HEK293 (cell line): ENCODE results near the gene ZNF446.

Source experiments
- FEZF1 ChIP-seq: fragments of 450-650 bp; formaldehyde crosslinking; IDR thresholded peaks from 2 replicates; pipeline ENCODE4 v1.5.1; 2016; ENCODE audit warnings: missing biosample characterization, missing genetic modification characterization
- GLI4 ChIP-seq: fragments of 450-650 bp; formaldehyde crosslinking; IDR thresholded peaks from 2 replicates; pipeline ENCODE4 v1.5.1; 2016; ENCODE audit warnings: missing biosample characterization, missing genetic modification characterization
- OSR2 ChIP-seq: fragments of 450-650 bp; formaldehyde crosslinking; IDR thresholded peaks from 2 replicates; pipeline ENCODE4 v1.5.1; 2016; ENCODE audit warnings: missing biosample characterization, missing genetic modification characterization
- SCRT1 ChIP-seq: fragments of 450-650 bp; formaldehyde crosslinking; IDR thresholded peaks from 2 replicates; pipeline ENCODE4 v1.5.1; 2016; ENCODE audit warnings: missing biosample characterization, missing genetic modification characterization, borderline replicate concordance
- SP2 ChIP-seq: fragments of 450-650 bp; formaldehyde crosslinking; IDR thresholded peaks from 2 replicates; pipeline ENCODE4 v1.5.1; 2016; ENCODE audit warnings: missing biosample characterization, missing genetic modification characterization
- SP3 ChIP-seq: fragments of 450-650 bp; formaldehyde crosslinking; IDR thresholded peaks from 2 replicates; pipeline ENCODE4 v1.5.1; 2016; ENCODE audit warnings: missing biosample characterization, missing genetic modification characterization
- ZBTB48 ChIP-seq: fragments of 450-650 bp; formaldehyde crosslinking; IDR thresholded peaks from 2 replicates; pipeline ENCODE4 v1.5.1; 2016; ENCODE audit warnings: missing biosample characterization, missing genetic modification characterization
- ZFP3 ChIP-seq: fragments of 450-650 bp; formaldehyde crosslinking; IDR thresholded peaks from 2 replicates; pipeline ENCODE4 v1.5.1; 2016; ENCODE audit warnings: low read depth, missing biosample characterization, missing genetic modification characterization
- ZNF223 ChIP-seq: fragments of 450-650 bp; formaldehyde crosslinking; IDR thresholded peaks from 2 replicates; pipeline ENCODE4 v1.5.1; 2016; ENCODE audit warnings: missing biosample characterization, missing genetic modification characterization
- ZNF248 ChIP-seq: fragments of 450-650 bp; formaldehyde crosslinking; IDR thresholded peaks from 2 replicates; pipeline ENCODE4 v1.5.1; 2017; ENCODE audit warnings: missing biosample characterization, missing genetic modification characterization
- ZNF266 ChIP-seq: fragments of 450-650 bp; formaldehyde crosslinking; IDR thresholded peaks from 2 replicates; pipeline ENCODE4 v1.5.1; 2016; ENCODE audit warnings: missing biosample characterization, missing genetic modification characterization, low read depth
- ZNF274 ChIP-seq, 2 experiments: fragments of 200-500 bp in 1 of 2; fragments of 450-650 bp in 1 of 2; sonication (Bioruptor generic) in 1 of 2; formaldehyde crosslinking in 1 of 2; IDR thresholded peaks; 2 replicates each; pipeline versions ENCODE4 v1.5.1 to v1.6.1; 2014 to 2016; ENCODE audit warnings: borderline replicate concordance in 1 of 2, inconsistent platforms in 1 of 2, low read length in 1 of 2, missing biosample characterization in 1 of 2, missing genetic modification characterization in 1 of 2
- ZNF350 ChIP-seq: fragments of 450-650 bp; formaldehyde crosslinking; IDR thresholded peaks from 2 replicates; pipeline ENCODE4 v1.5.0; 2017; ENCODE audit warnings: missing biosample characterization, mild to moderate bottlenecking, missing genetic modification characterization
- ZNF423 ChIP-seq: fragments of 450-650 bp; formaldehyde crosslinking; IDR thresholded peaks from 2 replicates; pipeline ENCODE4 v1.5.1; 2016; ENCODE audit warnings: missing biosample characterization, missing genetic modification characterization
- ZNF449 ChIP-seq: fragments of 450-650 bp; formaldehyde crosslinking; IDR thresholded peaks from 2 replicates; pipeline ENCODE4 v1.5.1; 2017; ENCODE audit warnings: missing biosample characterization, mild to moderate bottlenecking, missing genetic modification characterization, moderate library complexity
- ZNF473 ChIP-seq: fragments of 450-650 bp; formaldehyde crosslinking; IDR thresholded peaks from 2 replicates; pipeline ENCODE4 v1.5.1; 2017; ENCODE audit warnings: missing biosample characterization, missing genetic modification characterization
- ZNF48 ChIP-seq: fragments of 450-650 bp; formaldehyde crosslinking; IDR thresholded peaks from 2 replicates; pipeline ENCODE4 v1.5.1; 2016; ENCODE audit warnings: missing biosample characterization, missing genetic modification characterization
- ZNF501 ChIP-seq: fragments of 450-650 bp; formaldehyde crosslinking; IDR thresholded peaks from 2 replicates; pipeline ENCODE4 v1.5.1; 2016; ENCODE audit warnings: missing biosample characterization, missing genetic modification characterization
- ZNF571 ChIP-seq: fragments of 450-650 bp; formaldehyde crosslinking; IDR thresholded peaks from 2 replicates; pipeline ENCODE4 v1.5.0; 2017; ENCODE audit warnings: missing biosample characterization, missing genetic modification characterization
- ZNF677 ChIP-seq: fragments of 450-650 bp; IDR thresholded peaks from 2 replicates; pipeline ENCODE4 v1.5.0; 2018; ENCODE audit warnings: missing biosample characterization, mild to moderate bottlenecking, missing genetic modification characterization, moderate library complexity
- ZNF701 ChIP-seq: fragments of 450-650 bp; formaldehyde crosslinking; IDR thresholded peaks from 2 replicates; pipeline ENCODE4 v1.5.1; 2016; ENCODE audit warnings: missing biosample characterization, missing genetic modification characterization
- ZNF707 ChIP-seq: fragments of 450-650 bp; formaldehyde crosslinking; IDR thresholded peaks from 2 replicates; pipeline ENCODE4 v1.5.1; 2016; ENCODE audit warnings: missing biosample characterization, missing genetic modification characterization
- ZNF768 ChIP-seq: fragments of 450-650 bp; formaldehyde crosslinking; IDR thresholded peaks from 2 replicates; pipeline ENCODE4 v1.5.1; 2018; ENCODE audit warnings: missing biosample characterization, mild to moderate bottlenecking, missing genetic modification characterization
- ZNF843 ChIP-seq: fragments of 450-650 bp; formaldehyde crosslinking; IDR thresholded peaks from 2 replicates; pipeline ENCODE4 v1.5.1; 2016; ENCODE audit warnings: missing biosample characterization, missing genetic modification characterization
- ZSCAN23 ChIP-seq: fragments of 450-650 bp; formaldehyde crosslinking; IDR thresholded peaks from 2 replicates; pipeline ENCODE4 v1.5.1; 2016; ENCODE audit warnings: missing biosample characterization, missing genetic modification characterization
- ZSCAN4 ChIP-seq: fragments of 450-650 bp; formaldehyde crosslinking; IDR thresholded peaks from 2 replicates; pipeline ENCODE4 v1.5.1; 2017; ENCODE audit warnings: missing biosample characterization, missing genetic modification characterization
- TF ChIP-seq, protein P1 (sequence below): fragments of 450-650 bp; formaldehyde crosslinking; IDR thresholded peaks from 2 replicates; pipeline ENCODE4 v1.5.1; 2016; ENCODE audit warnings: missing biosample characterization, missing genetic modification characterization
- TF ChIP-seq, protein P2 (sequence below): fragments of 450-650 bp; IDR thresholded peaks from 2 replicates; pipeline ENCODE4 v1.5.1; 2018; ENCODE audit warnings: missing biosample characterization, missing genetic modification characterization
- TF ChIP-seq, protein P3 (sequence below): fragments of 450-650 bp; formaldehyde crosslinking; IDR thresholded peaks from 2 replicates; pipeline ENCODE4 v1.5.1; 2016; ENCODE audit warnings: missing biosample characterization, missing genetic modification characterization

Gene ZNF446

DNA sequence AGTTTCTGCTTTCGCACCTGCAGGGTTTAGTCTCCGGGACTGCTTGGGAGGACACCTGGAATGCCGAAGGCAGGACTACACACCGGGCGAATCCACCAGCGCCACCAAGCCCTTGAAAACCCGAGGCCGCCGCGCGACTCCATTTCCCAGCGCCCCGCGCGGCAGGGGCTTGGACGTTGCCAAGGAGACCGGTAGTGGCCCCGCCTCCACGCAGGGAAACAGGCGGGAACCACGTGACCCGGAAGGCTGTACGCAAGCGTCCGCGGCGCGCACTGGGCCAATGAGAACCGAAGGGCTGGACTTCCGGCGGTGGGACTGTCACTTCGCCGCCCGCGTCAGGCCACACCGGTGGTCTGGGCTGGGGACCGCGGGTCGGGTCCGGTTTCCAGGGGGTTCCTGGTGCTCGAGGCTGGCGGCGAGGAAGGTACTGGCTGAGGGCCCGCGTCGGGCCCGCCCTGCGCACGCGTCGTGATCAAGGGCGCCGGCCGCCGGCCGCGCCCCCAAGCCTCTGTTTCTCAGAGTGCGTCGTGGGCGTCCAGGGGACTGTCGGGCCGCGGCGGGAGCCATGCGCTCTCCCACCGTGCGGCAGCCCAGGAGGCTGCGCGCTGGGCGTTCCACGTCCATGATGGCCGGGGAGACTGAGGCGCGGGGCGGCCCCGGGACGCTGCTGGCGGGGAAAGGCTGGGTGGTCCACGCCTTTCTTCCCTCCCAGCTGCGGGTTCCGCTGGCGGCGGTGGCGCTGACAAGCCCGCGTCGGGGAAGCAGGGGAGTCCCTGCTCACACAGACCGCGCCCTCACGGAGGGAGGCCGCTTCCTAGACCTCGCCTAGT is 9.2 kb upstream of the ZNF446 start, which contains the start of gene ZNF324 (continued):
- TF ChIP-seq, protein P1, sequence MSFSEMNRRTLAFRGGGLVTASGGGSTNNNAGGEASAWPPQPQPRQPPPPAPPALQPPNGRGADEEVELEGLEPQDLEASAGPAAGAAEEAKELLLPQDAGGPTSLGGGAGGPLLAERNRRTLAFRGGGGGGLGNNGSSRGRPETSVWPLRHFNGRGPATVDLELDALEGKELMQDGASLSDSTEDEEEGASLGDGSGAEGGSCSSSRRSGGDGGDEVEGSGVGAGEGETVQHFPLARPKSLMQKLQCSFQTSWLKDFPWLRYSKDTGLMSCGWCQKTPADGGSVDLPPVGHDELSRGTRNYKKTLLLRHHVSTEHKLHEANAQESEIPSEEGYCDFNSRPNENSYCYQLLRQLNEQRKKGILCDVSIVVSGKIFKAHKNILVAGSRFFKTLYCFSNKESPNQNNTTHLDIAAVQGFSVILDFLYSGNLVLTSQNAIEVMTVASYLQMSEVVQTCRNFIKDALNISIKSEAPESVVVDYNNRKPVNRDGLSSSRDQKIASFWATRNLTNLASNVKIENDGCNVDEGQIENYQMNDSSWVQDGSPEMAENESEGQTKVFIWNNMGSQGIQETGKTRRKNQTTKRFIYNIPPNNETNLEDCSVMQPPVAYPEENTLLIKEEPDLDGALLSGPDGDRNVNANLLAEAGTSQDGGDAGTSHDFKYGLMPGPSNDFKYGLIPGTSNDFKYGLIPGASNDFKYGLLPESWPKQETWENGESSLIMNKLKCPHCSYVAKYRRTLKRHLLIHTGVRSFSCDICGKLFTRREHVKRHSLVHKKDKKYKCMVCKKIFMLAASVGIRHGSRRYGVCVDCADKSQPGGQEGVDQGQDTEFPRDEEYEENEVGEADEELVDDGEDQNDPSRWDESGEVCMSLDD (tag by site-specific recombination) = no peak
- TF ChIP-seq ZNF248 (tag by site-specific recombination) (no peak), ZNF48 (tag by site-specific recombination) (no peak), OSR2 (no peak), ZSCAN23 (tag by site-specific recombination) (no peak), ZNF274 (IDR thresholded peaks at IDR 0.05; ENCODE audit: low read length) (no peak), ZNF274 (tag by site-specific recombination; IDR thresholded peaks at IDR 0.05; ENCODE audit: borderline replicate concordance) (no peak), ZNF449 (no peak), ZNF677 (tag by site-specific recombination) (no peak; the same call in 1 of the 2 replicates), ZNF473 (no peak), GLI4 (tag by site-specific recombination) (no peak), ZNF350 (tag by site-specific recombination) (no peak), SCRT1 (tag by site-specific recombination) (no peak), ZNF843 (tag by site-specific recombination) (peak; percentile 49; the same call in 1 of the 2 replicates), SP2 (peak; percentile 93), ZNF571 (tag by site-specific recombination) (no peak), ZNF701 (tag by site-specific recombination) (no peak), ZNF768 (tag by site-specific recombination) (no peak), ZSCAN4 (tag by site-specific recombination) (no peak), ZFP3 (no peak), ZNF223 (tag by site-specific recombination) (no peak), ZNF266 (no peak), SP3 (tag by site-specific recombination) (peak; percentile 89), ZNF707 (tag by site-specific recombination) (no peak), ZNF501 (no peak), ZNF423 (tag by site-specific recombination) (peak; percentile 71; the same call in 1 of the 2 replicates), ZBTB48 (tag by site-specific recombination) (no peak), FEZF1 (tag by site-specific recombination) (peak; percentile 87)
- TF ChIP-seq, protein P2, sequence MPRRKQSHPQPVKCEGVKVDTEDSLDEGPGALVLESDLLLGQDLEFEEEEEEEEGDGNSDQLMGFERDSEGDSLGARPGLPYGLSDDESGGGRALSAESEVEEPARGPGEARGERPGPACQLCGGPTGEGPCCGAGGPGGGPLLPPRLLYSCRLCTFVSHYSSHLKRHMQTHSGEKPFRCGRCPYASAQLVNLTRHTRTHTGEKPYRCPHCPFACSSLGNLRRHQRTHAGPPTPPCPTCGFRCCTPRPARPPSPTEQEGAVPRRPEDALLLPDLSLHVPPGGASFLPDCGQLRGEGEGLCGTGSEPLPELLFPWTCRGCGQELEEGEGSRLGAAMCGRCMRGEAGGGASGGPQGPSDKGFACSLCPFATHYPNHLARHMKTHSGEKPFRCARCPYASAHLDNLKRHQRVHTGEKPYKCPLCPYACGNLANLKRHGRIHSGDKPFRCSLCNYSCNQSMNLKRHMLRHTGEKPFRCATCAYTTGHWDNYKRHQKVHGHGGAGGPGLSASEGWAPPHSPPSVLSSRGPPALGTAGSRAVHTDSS (tag by site-specific recombination) = no peak
- TF ChIP-seq, protein P3, sequence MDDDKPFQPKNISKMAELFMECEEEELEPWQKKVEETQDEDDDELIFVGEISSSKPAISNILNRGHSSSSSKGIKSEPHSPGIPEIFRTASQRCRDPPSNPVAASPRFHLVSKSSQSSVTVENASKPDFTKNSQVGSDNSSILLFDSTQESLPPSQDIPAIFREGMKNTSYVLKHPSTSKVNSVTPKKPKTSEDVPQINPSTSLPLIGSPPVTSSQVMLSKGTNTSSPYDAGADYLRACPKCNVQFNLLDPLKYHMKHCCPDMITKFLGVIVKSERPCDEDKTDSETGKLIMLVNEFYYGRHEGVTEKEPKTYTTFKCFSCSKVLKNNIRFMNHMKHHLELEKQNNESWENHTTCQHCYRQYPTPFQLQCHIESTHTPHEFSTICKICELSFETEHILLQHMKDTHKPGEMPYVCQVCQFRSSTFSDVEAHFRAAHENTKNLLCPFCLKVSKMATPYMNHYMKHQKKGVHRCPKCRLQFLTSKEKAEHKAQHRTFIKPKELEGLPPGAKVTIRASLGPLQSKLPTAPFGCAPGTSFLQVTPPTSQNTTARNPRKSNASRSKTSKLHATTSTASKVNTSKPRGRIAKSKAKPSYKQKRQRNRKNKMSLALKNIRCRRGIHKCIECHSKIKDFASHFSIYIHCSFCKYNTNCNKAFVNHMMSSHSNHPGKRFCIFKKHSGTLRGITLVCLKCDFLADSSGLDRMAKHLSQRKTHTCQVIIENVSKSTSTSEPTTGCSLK (tag by site-specific recombination) = no peak
